C4-2B (cell line): ENCODE results near the gene LRCOL1.

Experiments used
- H3K27ac ChIP-seq: fragments of 450-650 bp; 2 replicates; pipeline ENCODE4 v1.5.1; 2017
- CTCF ChIP-seq: fragments of 450-650 bp; conservative IDR thresholded peaks from 2 replicates; pipeline ENCODE4 v1.5.1; 2017; ENCODE audit warnings: mild to moderate bottlenecking
- ZFX ChIP-seq: fragments of 450-650 bp; IDR thresholded peaks from 2 replicates; pipeline ENCODE4 v1.6.1; 2017

Gene LRCOL1

GRCh38 chr12:132606466-132606865, 3.9 kb downstream of the LRCOL1 start:
- no peak overlapping the region for H3K27ac ChIP-seq
- TF ChIP-seq ZFX (no peak), CTCF (no peak)

- no peak overlapping the region for H3K27ac ChIP-seq
- TF ChIP-seq CTCF (no peak), ZFX (no peak)
Measured at GRCh38 chr12:132605892-132606291, 4.5 kb downstream of the LRCOL1 start.

GRCh38 chr12:132604668-132605441, 5.5 kb downstream of the LRCOL1 start:
- TF ChIP-seq ZFX (no peak), CTCF (no peak)
- no peak overlapping the region for H3K27ac ChIP-seq

GRCh38 chr12:132604151-132604618, 6.2 kb downstream of the LRCOL1 start:
- TF ChIP-seq ZFX (no peak), CTCF (no peak)
- no peak overlapping the region for H3K27ac ChIP-seq

- TF ChIP-seq ZFX: no peak
- no peak for TF ChIP-seq CTCF
- H3K27ac ChIP-seq: no peak overlapping the region
Measured at GRCh38 chr12:132603240-132604150, 6.9 kb downstream of the LRCOL1 start.

GRCh38 chr12:132602572-132603239, 7.7 kb downstream of the LRCOL1 start:
- H3K27ac ChIP-seq: no peak overlapping the region
- TF ChIP-seq ZFX: no peak
- TF ChIP-seq CTCF: no peak
